Lower leg skin (tissue), 3 donors: ENCODE results near the gene PERM1.

Experiments used
- CTCF ChIP-seq, 3 donors: fragments of 450-650 bp; IDR thresholded peaks; one replicate each; pipeline ENCODE4 v1.5.1; 2016; ENCODE audit warnings: antibody characterized with exemption in 3 of 3, mild to moderate bottlenecking in 3 of 3, moderate library complexity in 2 of 3
- POLR2A ChIP-seq, 2 donors: fragments of 450-650 bp; IDR thresholded peaks; one replicate each; pipeline ENCODE4 v1.6.1; 2016 to 2017; ENCODE audit warnings: antibody characterized with exemption in 2 of 2, mild to moderate bottlenecking in 1 of 2, moderate library complexity in 1 of 2

- TF ChIP-seq CTCF (IDR thresholded peaks at IDR 0.05) (no peak), POLR2A (IDR thresholded peaks at IDR 0.05) (no peak)
These were observed 39.5 kb downstream of the PERM1 start for GRCh38 chr1:942411-942821.
